KMS-11 (cell line): ENCODE results near the gene ABHD8.

Experiments used
- H2AFZ ChIP-seq: fragments of 200-600 bp; sonication (generic); 2 replicates; pipeline ENCODE4 v1.6.1; 2016; ENCODE audit warnings: antibody characterized with exemption, mixed run types, low read depth
- H3K27ac ChIP-seq: fragments of 200-600 bp; sonication (generic); 2 replicates; pipeline ENCODE4 v1.6.1; 2016; ENCODE audit warnings: mild to moderate bottlenecking, mixed run types
- H3K27me3 ChIP-seq: fragments of 200-600 bp; sonication (generic); 2 replicates; pipeline ENCODE4 v1.6.1; 2017; ENCODE audit warnings: mild to moderate bottlenecking, low read depth, mixed run types, moderate library complexity; ENCODE audit not compliant: insufficient read depth
- H3K36me3 ChIP-seq: fragments of 200-600 bp; sonication (generic); 2 replicates; pipeline ENCODE4 v1.6.1; 2017; ENCODE audit warnings: mild to moderate bottlenecking, mixed run types; ENCODE audit not compliant: insufficient read depth
- H3K4me1 ChIP-seq: fragments of 200-600 bp; sonication (generic); 2 replicates; pipeline ENCODE4 v1.6.1; 2016; ENCODE audit warnings: mild to moderate bottlenecking, low read depth, mixed run types; ENCODE audit not compliant: poor library complexity, severe bottlenecking
- H3K4me2 ChIP-seq: fragments of 200-600 bp; sonication (generic); 2 replicates; pipeline ENCODE4 v1.7.0; 2016; ENCODE audit warnings: mild to moderate bottlenecking, mixed run types
- H3K4me3 ChIP-seq: fragments of 200-600 bp; sonication (generic); IDR thresholded peaks from 2 replicates; pipeline ENCODE4 v1.6.1; 2017; ENCODE audit warnings: low read depth, low read length, mixed read lengths; ENCODE audit not compliant: insufficient read depth
- H3K79me2 ChIP-seq: fragments of 200-600 bp; sonication (generic); 2 replicates; pipeline ENCODE4 v1.6.1; 2016; ENCODE audit warnings: low read depth, mixed run types; ENCODE audit not compliant: insufficient read depth
- H3K9ac ChIP-seq: fragments of 200-600 bp; sonication (generic); 2 replicates; pipeline ENCODE4 v1.6.1; 2016; ENCODE audit warnings: mild to moderate bottlenecking, mixed run types
- H4K20me1 ChIP-seq: fragments of 200-600 bp; sonication (generic); 2 replicates; pipeline ENCODE4 v1.6.1; 2016; ENCODE audit warnings: mild to moderate bottlenecking, mixed run types; ENCODE audit not compliant: insufficient read depth
- CTCF ChIP-seq: fragments of 200-600 bp; sonication (generic); conservative IDR thresholded peaks from 2 replicates; pipeline ENCODE4 v1.6.1; 2017; ENCODE audit warnings: low read depth, mild to moderate bottlenecking, antibody characterized with exemption, low read length, moderate library complexity, mixed read lengths

The ABHD8 gene

DNA sequence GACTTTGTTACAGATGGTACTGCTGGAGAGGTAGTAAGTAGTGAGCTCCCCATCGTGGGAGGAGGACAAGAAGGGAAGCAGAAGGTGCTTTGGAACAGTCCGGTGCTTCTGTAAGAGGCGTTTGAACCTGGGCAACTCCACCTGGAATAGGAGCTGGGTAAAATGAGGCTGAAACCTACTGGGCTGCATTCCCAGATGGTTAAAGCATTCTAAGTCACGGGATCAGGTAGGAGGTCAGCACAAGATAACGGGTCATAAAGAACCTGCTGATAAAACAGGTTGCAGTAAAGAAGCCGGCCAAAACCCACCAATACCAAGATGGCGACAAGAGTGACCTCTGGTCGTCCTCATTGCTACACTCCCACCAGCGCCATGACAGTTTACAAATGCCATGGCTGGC lies 16.5 kb downstream of the ABHD8 start:
- Histone ChIP-seq H2AFZ (no peak overlapping the region), H4K20me1 (no peaks in the 10 kb centered on the region), H3K4me1 (peaks cover 6% of the 10 kb centered on the region), H3K9ac (no peak overlapping the region), H3K4me3 (no peak overlapping the region), H3K36me3 (no peaks in the 10 kb centered on the region), H3K79me2 (no peaks in the 10 kb centered on the region), H3K4me2 (no peak overlapping the region), H3K27me3 (0 out of 2 replicates have a peak, but pooled peaks cover 6% of the 10 kb centered on the region), H3K27ac (no peak overlapping the region)
- TF ChIP-seq CTCF, result no peak

DNA sequence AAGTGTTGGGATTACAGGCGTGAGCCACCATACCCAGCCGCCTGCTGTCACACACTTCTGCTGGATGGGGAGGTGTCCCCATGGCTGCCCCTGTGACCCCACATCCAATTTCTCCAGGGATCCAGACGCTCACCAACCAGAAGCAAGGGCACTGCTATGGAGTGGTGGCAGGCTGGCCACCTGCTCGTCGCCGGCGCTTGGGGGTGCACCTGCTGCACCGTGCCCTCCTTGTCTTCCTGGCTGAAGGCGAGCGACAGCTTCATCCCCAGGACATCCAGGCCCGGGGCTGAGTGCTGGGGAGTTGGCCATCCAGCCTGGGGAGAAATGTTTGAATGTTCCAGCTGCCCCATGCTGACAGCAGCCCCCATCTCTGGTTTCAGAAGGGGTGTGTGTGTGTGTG lies 17.0 kb downstream of the ABHD8 start:
- H4K20me1 ChIP-seq, result no peaks in the 10 kb centered on the region
- no peak for TF ChIP-seq CTCF
- H3K79me2 ChIP-seq, result no peaks in the 10 kb centered on the region
- H3K27ac ChIP-seq, result no peak overlapping the region
- H3K36me3 ChIP-seq, result no peaks in the 10 kb centered on the region
- no peak overlapping the region for H3K4me2 ChIP-seq
- no peak overlapping the region for H3K4me3 ChIP-seq
- H2AFZ ChIP-seq, result no peak overlapping the region
- H3K27me3 ChIP-seq, result 0 out of 2 replicates have a peak, but pooled peaks cover 6% of the 10 kb centered on the region
- H3K4me1 ChIP-seq, result peaks cover 6% of the 10 kb centered on the region
- no peak overlapping the region for H3K9ac ChIP-seq

GRCh38 chr19:17285415-17286135 lies 17.6 kb downstream of the ABHD8 start:
- H3K79me2 ChIP-seq, result no peaks in the 10 kb centered on the region
- H3K9ac ChIP-seq, result no peak overlapping the region
- H3K4me1 ChIP-seq, result peaks cover 6% of the 10 kb centered on the region
- 0 out of 2 replicates have a peak, but pooled peaks cover 6% of the 10 kb centered on the region for H3K27me3 ChIP-seq
- no peak overlapping the region for H2AFZ ChIP-seq
- H3K36me3 ChIP-seq, result no peaks in the 10 kb centered on the region
- no peak for TF ChIP-seq CTCF
- H3K27ac ChIP-seq, result no peak overlapping the region
- no peak overlapping the region for H3K4me2 ChIP-seq
- H3K4me3 ChIP-seq, result no peak overlapping the region
- no peaks in the 10 kb centered on the region for H4K20me1 ChIP-seq

DNA sequence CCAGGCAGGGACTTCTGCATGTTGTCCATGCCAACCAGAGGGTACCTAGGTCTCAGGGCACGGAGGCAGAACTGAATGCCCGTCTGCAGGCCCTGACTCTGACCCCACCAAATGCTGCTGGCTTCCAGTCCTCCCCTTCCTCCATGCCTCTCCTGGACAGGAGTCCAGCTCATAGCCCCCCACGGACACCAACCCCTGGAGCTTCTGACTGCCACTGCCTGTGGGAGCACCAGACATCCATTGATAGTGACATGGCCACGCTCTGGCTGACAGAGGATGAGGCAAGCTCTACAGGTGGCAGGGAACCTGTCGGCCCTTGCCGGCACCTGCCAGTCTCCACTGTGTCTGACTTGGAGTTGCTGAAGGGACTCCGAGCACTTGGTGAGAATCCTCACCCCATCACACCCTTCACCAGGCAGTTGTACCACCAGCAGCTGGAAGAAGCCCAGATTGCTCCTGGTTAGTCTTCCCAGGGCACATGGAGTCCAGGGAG lies 19.7 kb downstream of the ABHD8 start:
- Histone ChIP-seq H2AFZ (no peak overlapping the region), H3K4me3 (no peak overlapping the region), H3K27ac (no peak overlapping the region), H3K27me3 (0 out of 2 replicates have a peak, but pooled peaks cover 6% of the 10 kb centered on the region), H3K4me2 (no peak overlapping the region), H3K9ac (no peak overlapping the region), H4K20me1 (no peaks in the 10 kb centered on the region), H3K79me2 (no peaks in the 10 kb centered on the region), H3K36me3 (no peaks in the 10 kb centered on the region), H3K4me1 (peaks cover 6% of the 10 kb centered on the region)
- TF ChIP-seq CTCF, result no peak
